Loucy (cell line): ENCODE results near the gene KRT26.

ENCODE experiments used
- H2AFZ ChIP-seq: fragments of 200-600 bp; sonication (generic); 2 replicates; pipeline ENCODE4 v1.6.0; 2016; ENCODE audit warnings: antibody characterized with exemption, mild to moderate bottlenecking, low read length, moderate library complexity
- H3F3A ChIP-seq: fragments of 200-600 bp; 2 replicates; pipeline ENCODE4 v1.6.0; 2016; ENCODE audit warnings: antibody characterized with exemption, low read depth, mild to moderate bottlenecking
- H3K27me3 ChIP-seq: fragments of 200-600 bp; sonication (generic); 2 replicates; pipeline ENCODE4 v1.6.1; 2014; ENCODE audit warnings: low read length, mild to moderate bottlenecking; ENCODE audit not compliant: insufficient read depth, poor library complexity, severe bottlenecking
- H3K36me3 ChIP-seq: fragments of 200-600 bp; sonication (generic); 2 replicates; pipeline ENCODE4 v1.6.1; 2016; ENCODE audit warnings: low read length; ENCODE audit not compliant: insufficient read depth
- H3K4me1 ChIP-seq: fragments of 200-600 bp; sonication (generic); 2 replicates; pipeline ENCODE4 v1.5.1; 2014; ENCODE audit warnings: low read length, mild to moderate bottlenecking; ENCODE audit not compliant: insufficient read depth, poor library complexity, severe bottlenecking
- H3K4me2 ChIP-seq: fragments of 200-600 bp; sonication (generic); 2 replicates; pipeline ENCODE4 v1.6.0; 2014; ENCODE audit warnings: antibody characterized with exemption, low read length, low read depth, mild to moderate bottlenecking; ENCODE audit not compliant: poor library complexity, severe bottlenecking
- H3K4me3 ChIP-seq: fragments of 200-600 bp; sonication (generic); 2 replicates; pipeline ENCODE4 v1.5.1; 2014; ENCODE audit warnings: low read length, mild to moderate bottlenecking, mixed read lengths; ENCODE audit not compliant: poor library complexity, severe bottlenecking
- H3K79me2 ChIP-seq: fragments of 200-600 bp; sonication (generic); 2 replicates; pipeline ENCODE4 v1.6.1; 2014; ENCODE audit warnings: low read length; ENCODE audit not compliant: insufficient read depth
- H3K9ac ChIP-seq: fragments of 200-600 bp; sonication (generic); 2 replicates; pipeline ENCODE4 v1.6.0; 2014; ENCODE audit warnings: mild to moderate bottlenecking, low read depth, low read length, moderate library complexity; ENCODE audit not compliant: poor library complexity, severe bottlenecking
- H3K9me2 ChIP-seq: fragments of 200-600 bp; sonication (generic); replicated peaks from 2 replicates; pipeline ENCODE4 v1.6.1; 2016; ENCODE audit warnings: low read depth, low read length, mixed read lengths
- H3K9me3 ChIP-seq: fragments of 200-600 bp; sonication (generic); 2 replicates; pipeline ENCODE4 v1.6.1; 2014; ENCODE audit warnings: mild to moderate bottlenecking, antibody characterized with exemption, low read length, low read depth; ENCODE audit not compliant: insufficient read depth
- H4K20me1 ChIP-seq: fragments of 200-600 bp; sonication (generic); 2 replicates; pipeline ENCODE4 v1.6.0; 2014; ENCODE audit warnings: antibody characterized with exemption, low read length, mild to moderate bottlenecking; ENCODE audit not compliant: insufficient read depth, poor library complexity, severe bottlenecking
- CTCF ChIP-seq: fragments of 200-600 bp; sonication (generic); conservative IDR thresholded peaks from 2 replicates; pipeline ENCODE4 v1.5.1; 2014; ENCODE audit warnings: mild to moderate bottlenecking, antibody characterized with exemption, low read length
- EZH2phosphoT487 ChIP-seq: fragments of 200-600 bp; IDR thresholded peaks from 2 replicates; pipeline ENCODE4 v1.6.1; 2018; ENCODE audit warnings: antibody characterized with exemption, mild to moderate bottlenecking, moderate library complexity, borderline replicate concordance

KRT26 gene

GRCh38 chr17:40735016-40735415 is 37.0 kb downstream of the KRT26 start:
- H3K27me3 ChIP-seq = no peaks in the 10 kb centered on the region
- no peaks in the 10 kb centered on the region for H3K9me3 ChIP-seq
- H3K9ac ChIP-seq = no peak overlapping the region
- H3K9me2 ChIP-seq = no peaks in the 10 kb centered on the region
- no peaks in the 10 kb centered on the region for H3K4me1 ChIP-seq
- TF ChIP-seq EZH2phosphoT487 (no peak), CTCF (no peak)
- H3K4me3 ChIP-seq = no peak overlapping the region
- no peaks in the 10 kb centered on the region for H4K20me1 ChIP-seq
- no peaks in the 10 kb centered on the region for H3K79me2 ChIP-seq
- H3K4me2 ChIP-seq = no peak overlapping the region
- H2AFZ ChIP-seq = no peak overlapping the region
- H3F3A ChIP-seq = no peaks in the 10 kb centered on the region
- no peaks in the 10 kb centered on the region for H3K36me3 ChIP-seq

- Histone ChIP-seq H3K27me3 (no peaks in the 10 kb centered on the region), H3K9me3 (no peaks in the 10 kb centered on the region), H3K36me3 (no peaks in the 10 kb centered on the region), H3K4me2 (no peak overlapping the region), H3K79me2 (no peaks in the 10 kb centered on the region), H3K9me2 (no peaks in the 10 kb centered on the region), H2AFZ (no peak overlapping the region), H4K20me1 (no peaks in the 10 kb centered on the region), H3K4me1 (no peaks in the 10 kb centered on the region), H3F3A (no peaks in the 10 kb centered on the region), H3K4me3 (no peak overlapping the region), H3K9ac (no peak overlapping the region)
- no peak for TF ChIP-seq EZH2phosphoT487
- no peak for TF ChIP-seq CTCF
These were observed 38.0 kb downstream of the KRT26 start for GRCh38 chr17:40734018-40734417.

- no peaks in the 10 kb centered on the region for H3F3A ChIP-seq
- no peaks in the 10 kb centered on the region for H3K27me3 ChIP-seq
- H3K4me3 ChIP-seq = no peak overlapping the region
- peaks cover 4% of the 10 kb centered on the region for H3K4me1 ChIP-seq
- no peaks in the 10 kb centered on the region for H4K20me1 ChIP-seq
- H2AFZ ChIP-seq = no peak overlapping the region
- TF ChIP-seq EZH2phosphoT487 (no peak), CTCF (no peak)
- no peaks in the 10 kb centered on the region for H3K79me2 ChIP-seq
- H3K9ac ChIP-seq = no peak overlapping the region
- H3K4me2 ChIP-seq = no peak overlapping the region
- H3K9me2 ChIP-seq = no peaks in the 10 kb centered on the region
- H3K36me3 ChIP-seq = no peaks in the 10 kb centered on the region
- H3K9me3 ChIP-seq = no peaks in the 10 kb centered on the region
These were observed 41.0 kb downstream of the KRT26 start for GRCh38 chr17:40730970-40731369.
